Sigmoid colon (tissue), 7 donors: Measurements from ENCODE around the gene RPAP2. TPM values are rescaled to one million over a fixed set of nuclear protein-coding genes. Genes with fewer than 3 reads are reported as not detected.
"Not testable (repeated sequence)": the region's sequence is repeated elsewhere in the genome, so short reads cannot be mapped to it uniquely, and the experiment has no call there.

ENCODE experiments used
- DNase-seq: peaks from one replicate; pipeline ENCODE4 v3.0.0-alpha.2; 2019
- H3K27ac ChIP-seq, 4 donors: fragments of 200-600 bp; sonication (generic); one replicate each; pipeline ENCODE4 v1.5.1; 2016 to 2019; ENCODE audit warnings: mild to moderate bottlenecking in 1 of 4
- H3K27me3 ChIP-seq, 3 donors: fragments of 200-600 bp; sonication (generic); one replicate each; pipeline ENCODE4 v1.5.1; 2019; ENCODE audit warnings: mild to moderate bottlenecking in 1 of 3
- H3K36me3 ChIP-seq, 4 donors: fragments of 200-600 bp; sonication (generic); one replicate each; pipeline ENCODE4 v1.5.1; 2016 to 2019
- H3K4me1 ChIP-seq, 4 donors: fragments of 200-600 bp; sonication (generic); one replicate each; pipeline ENCODE4 v1.5.1; 2017 to 2019
- H3K4me3 ChIP-seq, 4 donors: fragments of 200-600 bp; sonication (generic); one replicate each; pipeline ENCODE4 v1.5.1; 2017 to 2019; ENCODE audit warnings: mild to moderate bottlenecking in 2 of 4, moderate library complexity in 1 of 4
- H3K9me3 ChIP-seq, 4 donors: fragments of 200-600 bp in 3 of 4; sonication (generic) in 3 of 4; one replicate each; pipeline versions ENCODE4 v1.5.1 to v1.6.1; 2013 to 2019
- CTCF ChIP-seq, 4 experiments: fragments of 450-650 bp in 3 of 4; fragments of 200-600 bp in 1 of 4; IDR thresholded peaks; one replicate each; pipeline ENCODE4 v1.5.1; 2016 to 2019; ENCODE audit warnings: antibody characterized with exemption in 4 of 4, mild to moderate bottlenecking in 3 of 4, moderate library complexity in 2 of 4
- EP300 ChIP-seq, 4 donors: sonication (generic); formaldehyde crosslinking; IDR thresholded peaks; one replicate each; pipeline ENCODE4 v1.6.1; 2017; ENCODE audit warnings: antibody characterized with exemption in 4 of 4
- POLR2A ChIP-seq, 2 donors: fragments of 450-650 bp; IDR thresholded peaks; one replicate each; pipeline ENCODE4 v1.6.1; 2016; ENCODE audit warnings: antibody characterized with exemption in 2 of 2, mild to moderate bottlenecking in 2 of 2, moderate library complexity in 2 of 2
- POLR2AphosphoS5 ChIP-seq, 4 donors: sonication (generic); formaldehyde crosslinking; IDR thresholded peaks; one replicate each; pipeline ENCODE4 v1.6.1; 2017; ENCODE audit warnings: antibody characterized with exemption in 4 of 4
- WGBS, 2 donors: extraction: QIAGEN DNeasy Blood & Tissue Kit; methylation state at CpG; one replicate each; pipeline ENCODE4 v1.1.7; 2013; 5-methylcytosine and 5-hydroxymethylcytosine counted together
- intact Hi-C: fragments of 100-400 bp; cut with DNase I; formaldehyde crosslinking; loops from one replicate; pipeline ENCODE4 v1.15.1; 2023
- polyA plus RNA-seq, 3 donors: library from polyadenylated mRNA; stranded (reverse); fragments of 200-250 nt; gene quantifications; one replicate each; pipeline ENCODE4 v1.2.3, GENCODE V29; 2013
- total RNA-seq, 4 donors: library from RNA; depleted of rRNA; stranded (reverse); fragments of >200 nt; gene quantifications; one replicate each; pipeline ENCODE4 v1.1.0, GENCODE V29; 2016
- donor health status: healthy with polysubstance abuse.
- donor health status: Bipolar disorder and iron deficiency.
- donor health status: healthy.

The RPAP2 gene
- total and polyA plus RNA-seq, 7 donors, result 3.5 to 21.2 (median 11.1) TPM

GRCh38 chr1:92343061-92343460 is 44.2 kb downstream of the RPAP2 start:
- whole genome bisulfite sequencing, 2 donors, result 90 to 97% methylated on average over 3 of the region's 3 CpGs
- no peak for DNase-seq
- intact Hi-C loops, result no loop called here
- TF ChIP-seq POLR2A (IDR thresholded peaks at IDR 0.05) (no peak), CTCF (IDR thresholded peaks at IDR 0.05) (no peak), POLR2AphosphoS5 (IDR thresholded peaks at IDR 0.05) (no peak), EP300 (IDR thresholded peaks at IDR 0.05) (no peak)
- Histone ChIP-seq H3K4me3 (no peak overlapping the region), H3K27ac (no peak overlapping the region), H3K36me3 (peaks cover 2 to 40% (median 16%) of the 10 kb centered on the region in 4 donors), H3K9me3 (no peaks in the 10 kb centered on the region), H3K4me1 (no peaks in the 10 kb centered on the region), H3K27me3 (no peaks in the 10 kb centered on the region)

DNA sequence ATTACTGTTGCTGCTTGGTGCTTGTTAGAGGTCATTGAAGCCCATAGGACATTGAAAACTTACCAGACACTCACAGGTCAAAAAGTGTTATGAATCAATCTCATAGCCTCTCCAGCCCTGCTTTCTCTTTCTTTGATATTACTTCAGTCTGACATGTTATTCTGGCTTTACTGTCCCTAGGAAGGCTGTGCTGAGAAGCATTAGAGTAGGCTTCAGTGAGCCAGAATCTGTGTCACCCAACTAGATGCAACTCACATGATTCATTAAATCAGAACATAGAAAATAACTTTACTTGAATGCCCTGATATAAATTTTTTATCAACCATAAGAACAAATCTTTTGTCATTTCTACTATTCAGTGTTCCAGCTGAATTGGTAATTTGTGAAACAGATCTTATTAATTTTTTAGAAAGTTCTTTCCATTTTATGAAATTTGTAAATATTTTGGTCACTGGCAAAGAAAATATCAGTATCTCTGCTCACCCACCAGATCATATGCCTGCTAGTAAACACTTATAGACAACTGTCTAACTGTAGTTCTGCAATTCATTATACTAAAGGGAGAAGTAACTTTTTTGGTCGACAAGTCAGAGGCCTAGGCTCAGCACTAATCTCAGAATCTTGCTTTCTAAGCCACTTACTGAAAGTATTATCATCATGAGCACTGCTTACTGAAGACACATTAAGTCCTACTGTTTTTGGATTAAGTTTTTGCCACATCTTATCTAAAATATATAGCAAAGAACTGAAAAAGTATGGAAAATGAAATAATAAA is 48.2 kb downstream of the RPAP2 start:
- 75 to 90% methylated on average over 1 of the region's 1 CpG for WGBS, 2 donors
- Histone ChIP-seq H3K27ac (no peak overlapping the region), H3K36me3 (peaks cover 5 to 51% (median 9%) of the 10 kb centered on the region in 4 donors), H3K9me3 (no peaks in the 10 kb centered on the region), H3K4me1 (no peaks in the 10 kb centered on the region), H3K4me3 (no peak overlapping the region), H3K27me3 (no peaks in the 10 kb centered on the region)
- DNase-seq, result no peak
- intact Hi-C loops, result no loop called here
- TF ChIP-seq CTCF (IDR thresholded peaks at IDR 0.05) (no peak), EP300 (IDR thresholded peaks at IDR 0.05) (no peak), POLR2AphosphoS5 (IDR thresholded peaks at IDR 0.05) (no peak), POLR2A (IDR thresholded peaks at IDR 0.05) (no peak)

GRCh38 chr1:92352856-92353255 is 54.0 kb downstream of the RPAP2 start:
- TF ChIP-seq CTCF (IDR thresholded peaks at IDR 0.05) (no peak), POLR2AphosphoS5 (IDR thresholded peaks at IDR 0.05) (no peak), POLR2A (IDR thresholded peaks at IDR 0.05) (no peak), EP300 (IDR thresholded peaks at IDR 0.05) (no peak)
- DNase-seq, result no peak
- Histone ChIP-seq H3K4me1 (no peaks in the 10 kb centered on the region), H3K9me3 (no peaks in the 10 kb centered on the region), H3K4me3 (no peak overlapping the region), H3K27ac (no peak overlapping the region), H3K27me3 (no peaks in the 10 kb centered on the region), H3K36me3 (peaks cover 5 to 69% (median 9%) of the 10 kb centered on the region in 4 donors)
- intact Hi-C loops, result no loop called here
- 97 to 99% methylated on average over 1 of the region's 1 CpG for WGBS, 2 donors

DNA sequence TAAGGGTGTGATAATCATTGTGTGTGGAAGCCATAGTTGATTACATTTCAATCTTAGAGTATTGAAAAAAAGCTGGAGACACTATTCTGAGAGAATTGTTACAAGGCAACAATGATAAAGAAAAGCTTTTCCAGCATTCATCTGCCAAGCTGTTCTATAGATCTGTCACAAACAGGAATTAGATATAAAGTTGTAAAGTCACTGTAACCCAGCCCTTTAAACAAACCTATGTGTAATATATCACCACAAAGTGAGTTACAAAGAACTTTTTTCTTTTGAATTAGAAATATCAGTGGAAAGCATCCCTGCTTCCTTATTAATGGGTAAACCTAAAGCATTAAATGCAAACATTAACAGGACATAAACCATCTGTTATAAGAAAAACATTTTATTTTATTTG is 55.4 kb downstream of the RPAP2 start:
- H3K27me3 ChIP-seq, result no peaks in the 10 kb centered on the region
- no peak for DNase-seq
- H3K4me3 ChIP-seq, result no peak overlapping the region
- TF ChIP-seq CTCF (IDR thresholded peaks at IDR 0.05) (no peak), POLR2A (IDR thresholded peaks at IDR 0.05) (no peak), POLR2AphosphoS5 (IDR thresholded peaks at IDR 0.05) (no peak), EP300 (IDR thresholded peaks at IDR 0.05) (no peak)
- H3K4me1 ChIP-seq, result no peaks in the 10 kb centered on the region
- no peaks in the 10 kb centered on the region for H3K9me3 ChIP-seq
- intact Hi-C loops, result no loop called here
- no peak overlapping the region for H3K27ac ChIP-seq
- H3K36me3 ChIP-seq, result peaks cover 5 to 69% (median 10%) of the 10 kb centered on the region in 4 donors

- Histone ChIP-seq H3K27me3 (no peaks in the 10 kb centered on the region), H3K27ac (no peak overlapping the region), H3K4me3 (no peak overlapping the region), H3K9me3 (no peaks in the 10 kb centered on the region), H3K4me1 (no peaks in the 10 kb centered on the region), H3K36me3 (peaks cover 5 to 72% (median 10%) of the 10 kb centered on the region in 4 donors)
- no peak for DNase-seq
- intact Hi-C loops, result no loop called here
- no peak for TF ChIP-seq POLR2AphosphoS5 (IDR thresholded peaks at IDR 0.05)
- TF ChIP-seq CTCF (IDR thresholded peaks at IDR 0.05), result no peak
- no peak for TF ChIP-seq POLR2A (IDR thresholded peaks at IDR 0.05)
- no peak for TF ChIP-seq EP300 (IDR thresholded peaks at IDR 0.05)
Measured at GRCh38 chr1:92356956-92357355, 58.1 kb downstream of the RPAP2 start.

- H3K4me1 ChIP-seq, H3K9me3 ChIP-seq, intact Hi-C loops, H3K27me3 ChIP-seq, H3K27ac ChIP-seq, H3K4me3 ChIP-seq, DNase-seq: not testable (repeated sequence)
- 95 to 97% methylated on average over 10 of the region's 10 CpGs for WGBS, 2 donors
- H3K36me3 ChIP-seq, result peaks cover under 1 to 65% (median 8%) of the 10 kb centered on the region in 4 donors
Measured at GRCh38 chr1:92359382-92359781, 60.5 kb downstream of the RPAP2 start.
